Chondrocyte (in vitro differentiated cells): ENCODE results near the gene DUSP22. TPM values are rescaled to one million over a fixed set of nuclear protein-coding genes. Genes with fewer than 3 reads are reported as not detected.
A peak's percentile ranks its signal among the peaks of the same experiment; 100 is the strongest.

Experiments used
- DNase-seq: peaks from one replicate; pipeline ENCODE4 v3.0.0; 2021; ENCODE audit warnings: mixed read lengths, low spot score
- H3K27ac Mint-ChIP-seq: one replicate; pipeline ENCODE4 v1.8.0; 2021; ENCODE audit warnings: mild to moderate bottlenecking, moderate library complexity, mixed read lengths; ENCODE audit not compliant: unreplicated experiment
- H3K27me3 Mint-ChIP-seq: 2 replicates; pipeline ENCODE4 v1.8.0; 2021; ENCODE audit warnings: low read depth, mixed read lengths
- H3K36me3 Mint-ChIP-seq: 2 replicates; pipeline ENCODE4 v1.8.0; 2021; ENCODE audit warnings: low read depth, mixed read lengths
- H3K4me1 Mint-ChIP-seq: 2 replicates; pipeline ENCODE4 v1.8.0; 2021; ENCODE audit warnings: low read depth, mild to moderate bottlenecking, mixed read lengths
- H3K4me3 Mint-ChIP-seq: one replicate; pipeline ENCODE4 v1.8.0; 2021; ENCODE audit warnings: mild to moderate bottlenecking, moderate library complexity, mixed read lengths; ENCODE audit not compliant: unreplicated experiment
- H3K9me3 Mint-ChIP-seq: 2 replicates; pipeline ENCODE4 v1.8.0; 2021; ENCODE audit warnings: low read depth, mixed read lengths
- total RNA-seq: library from RNA; stranded (reverse); gene quantifications from 3 replicates; pipeline ENCODE4 v1.2.1, GENCODE V29; 2021
- TF ChIP-seq, protein P1 (sequence below): fragments of 200-600 bp; sonication (generic); IDR thresholded peaks from 2 replicates; pipeline ENCODE4 v1.5.0; 2021; ENCODE audit warnings: antibody characterized with exemption, mild to moderate bottlenecking, moderate library complexity

The DUSP22 gene
- total RNA-seq, 1 donor from 2014 or later, result 34.2 TPM

DNA sequence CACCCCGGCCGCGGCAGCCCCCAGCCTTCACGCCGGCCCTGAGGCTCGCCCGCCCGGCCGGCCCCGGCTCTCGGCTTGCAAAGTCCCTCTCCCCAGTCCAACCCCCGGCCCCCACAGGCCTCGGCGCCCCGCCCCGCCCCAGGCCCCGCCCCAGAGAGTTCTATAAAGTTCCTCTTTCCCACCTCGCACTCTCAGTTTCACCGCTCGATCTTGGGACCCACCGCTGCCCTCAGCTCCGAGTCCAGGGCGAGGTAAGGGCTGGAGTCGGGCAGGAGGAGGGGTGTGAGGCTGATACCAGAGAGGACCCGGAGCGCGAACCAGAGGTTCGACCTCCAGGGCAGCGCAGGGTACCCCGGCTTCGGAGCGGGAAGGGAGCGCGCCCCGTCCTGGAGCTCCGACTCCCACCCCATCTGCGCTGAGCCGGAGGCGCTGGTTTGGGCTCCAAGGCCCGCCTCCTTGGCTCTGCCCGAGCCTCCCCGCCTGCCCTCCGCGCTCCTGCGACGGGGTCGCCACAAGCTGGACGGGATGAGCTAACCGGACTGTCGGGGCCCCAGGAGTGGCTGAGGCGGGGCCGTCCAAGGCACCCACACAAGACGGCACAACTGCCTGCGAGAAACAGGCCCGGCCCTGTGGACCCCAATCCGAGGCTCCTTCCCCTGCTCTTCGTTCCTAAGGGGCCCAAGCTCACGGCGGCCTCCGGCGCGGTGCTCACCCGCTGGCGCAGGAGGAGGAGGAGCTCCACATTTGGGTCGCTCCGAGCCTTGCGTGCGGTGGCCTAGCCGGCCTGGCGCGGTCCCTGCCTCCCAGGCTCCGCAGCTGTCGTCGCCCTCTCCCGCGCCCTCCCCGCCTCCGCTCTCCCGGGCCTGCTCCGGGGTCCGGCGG, 99.5 kb downstream of the DUSP22 start, which contains the start of gene IRF4:
IRF4 (plus strand) TSS at position 194 of the 882 bp plus-strand sequence. CDS start 1,401 bp downstream, outside the sequence.
- Mint-ChIP-seq H3K27me3 (peaks cover 71% of the 10 kb centered on the region), H3K4me1 (peaks cover 23% of the 10 kb centered on the region)

DNA sequence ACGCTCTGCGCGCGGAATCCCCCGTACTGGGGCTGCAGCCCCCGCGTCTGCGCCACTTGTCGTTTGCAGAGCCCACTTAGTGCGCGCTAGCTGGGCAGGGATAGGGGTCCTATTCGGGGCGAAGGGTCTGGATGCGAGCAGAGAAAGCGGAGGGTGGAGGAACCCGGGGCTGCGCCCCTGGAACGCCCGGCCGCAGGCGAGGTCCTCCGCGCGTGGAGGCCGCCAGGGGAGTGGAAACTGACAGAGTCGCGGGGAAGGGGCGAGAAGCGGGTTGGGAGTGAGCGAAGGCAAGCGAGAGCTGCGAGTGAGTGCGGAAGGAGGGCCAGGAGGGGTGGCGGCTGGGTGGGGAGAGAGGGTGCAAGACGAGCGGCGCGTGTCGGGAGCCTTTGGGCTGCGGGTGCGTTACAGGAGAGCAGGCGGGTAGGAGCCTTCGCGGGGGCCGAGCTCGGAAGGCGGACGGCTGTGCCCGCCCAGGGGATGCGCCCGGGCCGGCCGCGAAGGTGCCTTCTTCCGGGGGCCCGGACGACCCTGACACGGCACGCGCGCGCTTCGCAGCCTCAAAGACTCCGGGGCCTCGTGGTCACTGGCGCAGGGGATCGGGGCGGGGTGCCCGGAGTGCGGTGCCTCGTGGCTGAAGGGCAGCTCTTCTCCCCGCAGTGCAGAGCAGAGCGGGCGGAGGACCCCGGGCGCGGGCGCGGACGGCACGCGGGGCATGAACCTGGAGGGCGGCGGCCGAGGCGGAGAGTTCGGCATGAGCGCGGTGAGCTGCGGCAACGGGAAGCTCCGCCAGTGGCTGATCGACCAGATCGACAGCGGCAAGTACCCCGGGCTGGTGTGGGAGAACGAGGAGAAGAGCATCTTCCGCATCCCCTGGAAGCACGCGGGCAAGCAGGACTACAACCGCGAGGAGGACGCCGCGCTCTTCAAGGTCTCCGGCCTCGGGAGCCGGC, 100.4 kb downstream of the DUSP22 start:
- H3K4me3 Mint-ChIP-seq, result peak overlapping the region; percentile 50
- TF ChIP-seq, protein P1, sequence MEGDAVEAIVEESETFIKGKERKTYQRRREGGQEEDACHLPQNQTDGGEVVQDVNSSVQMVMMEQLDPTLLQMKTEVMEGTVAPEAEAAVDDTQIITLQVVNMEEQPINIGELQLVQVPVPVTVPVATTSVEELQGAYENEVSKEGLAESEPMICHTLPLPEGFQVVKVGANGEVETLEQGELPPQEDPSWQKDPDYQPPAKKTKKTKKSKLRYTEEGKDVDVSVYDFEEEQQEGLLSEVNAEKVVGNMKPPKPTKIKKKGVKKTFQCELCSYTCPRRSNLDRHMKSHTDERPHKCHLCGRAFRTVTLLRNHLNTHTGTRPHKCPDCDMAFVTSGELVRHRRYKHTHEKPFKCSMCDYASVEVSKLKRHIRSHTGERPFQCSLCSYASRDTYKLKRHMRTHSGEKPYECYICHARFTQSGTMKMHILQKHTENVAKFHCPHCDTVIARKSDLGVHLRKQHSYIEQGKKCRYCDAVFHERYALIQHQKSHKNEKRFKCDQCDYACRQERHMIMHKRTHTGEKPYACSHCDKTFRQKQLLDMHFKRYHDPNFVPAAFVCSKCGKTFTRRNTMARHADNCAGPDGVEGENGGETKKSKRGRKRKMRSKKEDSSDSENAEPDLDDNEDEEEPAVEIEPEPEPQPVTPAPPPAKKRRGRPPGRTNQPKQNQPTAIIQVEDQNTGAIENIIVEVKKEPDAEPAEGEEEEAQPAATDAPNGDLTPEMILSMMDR, result no peak
- no peak overlapping the region for H3K27ac Mint-ChIP-seq
- peaks cover 71% of the 10 kb centered on the region for H3K27me3 Mint-ChIP-seq
- H3K4me1 Mint-ChIP-seq, result peaks cover 23% of the 10 kb centered on the region
- no peaks in the 10 kb centered on the region for H3K9me3 Mint-ChIP-seq
- no peak for DNase-seq
- peaks cover 7% of the 10 kb centered on the region for H3K36me3 Mint-ChIP-seq

More for the DNA sequence above, 99.5 kb downstream of the DUSP22 start, which contains the start of gene IRF4:
- Mint-ChIP-seq H3K4me3 (peak within 1 kb of the TSS; percentile 65), H3K9me3 (no peaks in the 10 kb centered on the region), H3K27ac (no peak within 1 kb of the TSS), H3K36me3 (peaks cover 7% of the 10 kb centered on the region)
- DNase-seq, result no peak
- TF ChIP-seq, protein P1, result no peak

DNA sequence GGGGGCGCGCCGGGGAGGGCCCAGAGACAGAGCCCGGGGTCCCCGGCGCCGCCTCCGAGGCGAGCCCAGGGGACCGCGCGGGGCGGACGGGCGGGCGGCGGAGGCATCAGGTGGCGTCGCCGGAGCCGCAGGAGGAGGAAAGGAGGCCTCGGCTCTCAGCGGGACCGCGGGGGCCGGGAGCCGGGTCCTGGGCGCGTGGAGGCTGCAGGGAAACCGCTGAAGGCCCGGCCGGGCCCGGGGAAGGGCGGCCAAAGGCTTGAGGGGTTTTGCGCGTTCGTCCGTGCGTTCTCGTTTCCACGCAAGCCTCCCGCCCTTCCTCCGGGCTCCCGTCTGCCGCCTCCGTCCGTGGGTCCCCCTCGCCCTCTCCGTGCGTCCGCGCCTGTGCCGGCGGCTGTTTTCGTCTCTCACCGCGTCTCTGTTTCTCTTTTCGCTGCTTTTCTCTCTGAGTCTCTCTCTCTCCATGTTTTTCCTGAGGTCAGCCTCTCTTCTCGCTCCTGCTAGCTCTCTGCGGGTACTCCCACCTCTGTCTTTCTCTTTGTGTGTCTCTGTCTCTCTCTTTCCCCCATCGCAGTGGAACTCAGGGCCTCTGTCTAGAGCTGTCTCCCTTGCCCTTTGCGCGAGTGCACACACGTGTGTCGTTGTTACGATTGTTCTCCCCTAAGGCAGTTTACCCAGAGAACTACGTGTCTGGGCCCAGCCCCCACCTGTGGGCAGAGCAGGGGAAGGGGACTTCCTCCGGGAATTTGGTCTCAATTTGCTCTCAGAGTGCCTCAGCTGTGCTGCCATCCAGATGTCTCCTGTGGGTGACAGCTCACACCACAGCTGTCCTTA, 101.3 kb downstream of the DUSP22 start:
- Mint-ChIP-seq H3K27me3 (peaks cover 71% of the 10 kb centered on the region), H3K4me3 (peak overlapping the region; percentile 72), H3K27ac (no peak overlapping the region), H3K9me3 (no peaks in the 10 kb centered on the region), H3K36me3 (peaks cover 7% of the 10 kb centered on the region), H3K4me1 (peaks cover 23% of the 10 kb centered on the region)
- TF ChIP-seq, protein P1, result no peak
- DNase-seq, result no peak

DNA sequence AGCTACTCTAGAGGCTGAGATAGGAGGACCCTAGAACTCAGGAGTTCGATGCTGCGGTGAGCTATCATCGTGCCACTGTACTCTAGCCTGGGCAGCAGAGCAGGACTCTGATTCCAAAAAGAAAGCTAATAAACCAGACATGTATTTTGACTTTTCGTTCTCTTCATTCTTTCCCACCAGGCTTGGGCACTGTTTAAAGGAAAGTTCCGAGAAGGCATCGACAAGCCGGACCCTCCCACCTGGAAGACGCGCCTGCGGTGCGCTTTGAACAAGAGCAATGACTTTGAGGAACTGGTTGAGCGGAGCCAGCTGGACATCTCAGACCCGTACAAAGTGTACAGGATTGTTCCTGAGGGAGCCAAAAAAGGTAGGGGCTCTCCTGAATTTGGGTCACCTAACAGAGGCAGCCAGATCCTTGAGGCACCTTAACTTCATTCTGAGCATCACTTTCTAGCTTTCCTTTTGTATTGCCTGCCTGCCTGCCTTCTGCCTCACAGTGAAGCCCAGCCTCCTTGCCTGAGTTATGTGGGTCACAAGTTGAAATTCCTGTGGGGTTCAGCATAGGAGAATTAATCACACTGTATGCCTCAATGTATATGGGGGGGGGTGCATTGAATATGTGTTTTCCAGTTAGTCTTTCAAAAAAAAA, 102.5 kb downstream of the DUSP22 start:
- H3K4me3 Mint-ChIP-seq, result no peak overlapping the region

More for the DNA sequence above, 102.5 kb downstream of the DUSP22 start:
- H3K36me3 Mint-ChIP-seq, result peaks cover 7% of the 10 kb centered on the region
- H3K27me3 Mint-ChIP-seq, result peaks cover 69% of the 10 kb centered on the region
- TF ChIP-seq, protein P1, result no peak
- no peak for DNase-seq
- H3K27ac Mint-ChIP-seq, result no peak overlapping the region
- no peaks in the 10 kb centered on the region for H3K9me3 Mint-ChIP-seq
- H3K4me1 Mint-ChIP-seq, result peaks cover 23% of the 10 kb centered on the region
